ENCODE measurements around the gene MEIOSIN.
A peak's percentile ranks its signal among the peaks of the same experiment; 100 is the strongest.
"Not testable (repeated sequence)": the region's sequence is repeated elsewhere in the genome, so short reads cannot be mapped to it uniquely, and the experiment has no call there.

The MEIOSIN gene, protein sequence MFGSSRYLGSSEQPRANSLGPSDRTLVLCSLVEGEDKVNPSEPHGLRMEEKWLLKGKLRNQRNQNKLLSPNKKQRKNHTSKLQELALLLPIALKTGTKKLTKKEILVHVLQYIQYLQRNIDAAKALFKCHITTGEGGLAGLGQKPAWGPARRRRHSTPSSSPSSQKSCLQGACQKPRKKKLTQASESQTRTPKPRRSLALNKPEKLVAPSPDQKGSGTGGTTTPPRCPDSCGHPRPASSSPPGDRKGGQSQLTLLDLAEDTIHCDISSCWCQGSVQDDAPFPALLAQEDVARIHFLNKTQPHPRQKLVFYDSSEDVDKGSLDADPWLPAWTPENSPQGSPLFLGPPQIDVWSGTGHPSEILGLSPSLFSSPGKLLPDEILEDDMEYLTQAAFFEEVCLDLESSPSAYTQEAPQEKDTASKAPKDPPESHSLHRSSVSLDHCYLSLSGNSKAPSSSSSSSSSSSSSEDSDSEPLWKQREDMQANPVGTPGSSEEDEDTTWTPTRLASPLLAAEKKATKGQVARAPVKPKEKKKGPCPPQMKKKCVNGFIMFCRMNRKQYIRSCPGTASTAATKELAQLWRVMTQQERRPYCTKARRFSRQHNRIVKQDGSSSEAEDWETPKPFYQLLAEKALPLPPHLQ

DNA sequence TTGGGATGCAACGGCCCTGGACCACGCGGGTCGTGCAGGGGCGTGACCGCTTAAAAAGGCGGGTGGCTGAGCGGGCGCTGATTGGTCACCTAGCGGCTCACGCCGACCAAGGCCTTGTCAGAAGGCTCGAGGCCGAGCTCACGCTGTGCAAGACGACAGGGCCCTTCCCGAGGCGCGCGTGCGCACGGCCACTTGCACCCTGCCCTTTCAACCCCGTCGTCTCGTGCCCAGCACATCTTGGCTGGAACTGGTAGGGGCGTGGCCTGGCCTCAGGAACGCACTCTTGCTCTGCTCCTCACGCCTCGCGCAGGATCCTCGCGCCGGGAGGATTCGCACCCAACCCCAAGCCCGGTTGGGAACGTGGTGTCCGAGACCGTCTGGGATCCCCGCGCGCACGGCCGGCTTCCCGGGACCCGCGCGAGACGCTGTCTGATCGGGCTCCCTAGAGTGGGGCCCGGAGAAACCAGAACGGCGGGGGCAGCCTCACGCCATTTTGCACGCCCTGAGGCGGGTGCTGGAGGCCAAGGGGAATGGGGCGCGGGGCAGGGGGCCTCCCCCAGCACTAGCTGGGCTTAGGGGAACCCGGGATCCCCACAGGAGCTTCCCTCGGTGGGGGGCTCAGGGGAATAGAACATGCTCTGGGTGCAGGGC is at the start of gene MEIOSIN:
Gene MEIOSIN, plus strand, starts transcription at position 280 of the 651 bp plus-strand sequence. CDS start 1,938 bp downstream, outside the sequence.
- no peak for DNase-seq (ENCODE audit: low spot score)

DNA sequence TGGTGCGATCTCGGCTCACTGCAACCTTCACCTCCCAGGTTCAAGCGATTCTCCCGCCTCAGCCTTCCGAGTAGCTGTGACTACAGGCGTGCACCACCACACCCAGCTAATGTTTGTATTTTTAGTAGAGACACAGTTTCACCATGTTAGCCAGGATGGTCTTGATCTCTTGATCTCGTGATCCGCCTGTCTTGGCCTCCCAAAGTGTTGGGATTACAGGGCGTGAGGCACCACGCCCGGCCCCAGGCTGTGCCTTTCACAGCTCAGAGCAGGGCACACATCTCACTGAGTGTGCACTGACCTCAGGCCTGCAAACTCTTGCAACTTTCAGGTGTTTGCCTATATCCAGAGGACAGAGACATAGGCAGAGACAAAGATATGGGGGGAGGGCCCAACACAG is 48.2 kb upstream of the MEIOSIN start:
- not testable (repeated sequence) for DNase-seq (ENCODE audit: low spot score)

DNA sequence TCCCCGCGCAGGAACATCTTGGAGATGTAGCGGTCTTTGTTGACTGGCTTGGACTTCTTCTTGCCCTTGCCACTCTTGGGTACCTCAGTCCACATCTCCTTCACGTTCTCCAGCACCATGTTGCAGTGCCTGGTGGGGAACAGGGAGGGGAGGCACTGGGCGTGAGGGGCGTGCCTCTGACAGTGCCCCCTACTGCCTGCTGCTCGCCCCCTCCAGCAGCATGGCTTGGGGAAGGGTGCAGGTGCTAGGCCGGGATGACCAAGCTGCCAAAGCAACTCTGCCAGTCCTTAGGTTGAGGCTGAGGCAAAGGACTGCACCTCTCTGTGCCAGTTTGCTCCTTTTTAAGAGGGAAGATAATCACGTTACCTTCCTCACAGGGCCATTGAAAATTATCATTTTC is 45.6 kb upstream of the MEIOSIN start:
- DNase-seq (ENCODE audit: low spot score), result no peak

DNA sequence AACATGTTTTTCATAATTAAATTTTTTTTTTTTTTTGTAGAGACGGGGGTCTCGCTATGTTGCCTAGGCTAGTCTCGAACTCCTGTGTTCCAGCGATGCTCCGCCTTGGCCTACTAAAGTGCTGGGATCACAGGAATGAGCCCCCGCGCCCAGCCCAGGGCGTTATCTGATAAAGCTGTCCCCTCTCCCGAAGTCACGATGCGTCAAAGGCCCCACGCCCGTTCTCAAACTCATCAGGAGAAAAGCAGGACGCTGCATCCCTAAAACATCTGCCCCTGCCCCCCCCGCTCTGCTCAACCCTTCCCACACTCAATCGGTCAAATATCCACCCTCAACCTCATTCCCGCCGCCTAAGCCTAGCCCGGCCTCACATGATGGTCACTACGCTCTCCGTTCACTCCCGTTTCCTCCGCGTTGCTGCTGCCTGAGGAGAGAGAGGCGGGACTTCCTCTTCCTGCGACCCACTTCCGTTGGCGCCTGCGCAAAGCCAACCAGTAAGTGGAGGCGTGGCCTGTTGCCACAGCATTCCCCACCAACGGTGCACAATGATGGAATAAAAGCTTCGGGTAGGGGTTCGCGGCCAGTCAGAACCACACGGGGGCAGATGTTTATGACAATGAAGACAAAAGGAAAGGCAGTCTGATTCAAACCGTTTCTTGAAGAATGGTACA is 41.6 kb upstream of the MEIOSIN start, which contains the start of gene SNRPD2:
Gene SNRPD2, minus strand, starts transcription at position 438 of the 671 bp plus-strand sequence. Its CDS starts 65 bp downstream, at position 373.
- DNase-seq (ENCODE audit: low spot score), result peak; percentile 96

DNA sequence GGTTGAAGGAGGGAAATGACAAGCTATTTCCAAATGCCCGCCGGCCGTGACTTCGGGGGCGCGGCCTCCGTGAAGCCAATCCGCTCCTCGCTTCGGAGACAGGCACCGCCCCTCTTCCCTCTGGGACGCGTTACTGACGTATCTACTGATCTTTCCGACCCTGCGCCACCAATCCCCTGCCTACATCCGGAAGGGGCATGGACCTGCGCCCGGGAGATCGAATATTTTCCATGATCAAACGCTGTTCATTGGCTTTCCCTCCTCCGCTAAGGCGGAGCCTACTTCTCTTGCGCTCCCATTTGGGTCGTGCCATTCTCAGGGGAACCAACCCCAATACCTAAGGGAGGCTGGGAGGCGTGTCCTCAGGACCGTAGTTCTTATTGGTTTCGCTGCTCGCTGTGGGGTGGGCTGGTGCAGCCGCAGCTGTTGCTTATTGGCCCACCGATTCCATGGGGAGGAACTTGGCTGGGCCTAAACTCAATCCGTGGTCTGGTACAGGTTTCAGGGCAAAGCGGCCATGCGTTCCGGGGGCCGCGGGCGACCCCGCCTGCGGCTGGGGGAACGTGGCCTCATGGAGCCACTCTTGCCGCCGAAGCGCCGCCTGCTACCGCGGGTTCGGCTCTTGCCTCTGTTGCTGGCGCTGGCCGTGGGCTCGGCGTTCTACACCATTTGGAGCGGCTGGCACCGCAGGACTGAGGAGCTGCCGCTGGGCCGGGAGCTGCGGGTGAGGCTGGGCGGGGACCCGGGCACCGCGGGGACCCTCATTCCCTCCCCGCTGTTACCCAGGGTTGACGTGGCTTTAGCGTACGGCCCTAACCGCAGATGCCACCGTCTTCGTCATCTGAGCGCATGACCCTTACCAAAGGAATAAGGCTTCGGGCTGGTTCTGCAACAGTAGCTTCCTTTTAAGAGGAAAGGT is 40.8 kb upstream of the MEIOSIN start, which contains the start of gene QPCTL:
Gene QPCTL, plus strand, starts transcription at position 480 of the 919 bp plus-strand sequence. Its CDS starts 38 bp downstream, at position 518.
- DNase-seq (ENCODE audit: low spot score), result peak; percentile 100

DNA sequence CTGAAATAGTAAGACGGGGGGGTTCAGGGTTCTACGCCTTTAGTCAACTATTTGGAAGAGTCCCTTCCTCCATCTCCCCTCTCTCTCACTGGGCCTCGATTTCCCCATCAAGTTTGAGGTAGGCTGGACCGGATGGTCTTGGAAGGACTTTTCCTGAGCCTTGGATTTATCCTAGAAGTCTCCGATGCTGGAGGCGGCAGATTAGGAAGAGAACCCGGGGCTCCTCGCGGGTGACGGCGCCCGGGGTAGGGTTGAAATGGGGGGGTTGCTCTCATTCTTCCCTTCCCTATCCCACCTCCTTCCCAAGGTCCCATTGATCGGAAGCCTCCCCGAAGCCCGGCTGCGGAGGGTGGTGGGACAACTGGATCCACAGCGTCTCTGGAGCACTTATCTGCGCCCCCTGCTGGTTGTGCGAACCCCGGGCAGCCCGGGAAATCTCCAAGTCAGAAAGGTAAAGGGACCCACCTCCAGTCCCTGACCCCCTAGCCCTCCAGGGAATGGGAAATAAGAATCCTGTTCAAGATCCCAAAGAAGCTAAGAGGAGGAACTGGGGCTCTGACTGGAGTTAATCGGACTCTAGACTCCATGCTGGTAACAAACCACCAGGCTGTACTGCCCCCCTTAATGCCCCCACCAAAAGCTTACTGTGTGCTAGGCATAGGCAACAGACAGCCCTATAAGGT is 40.0 kb upstream of the MEIOSIN start:
- peak; percentile 74 for DNase-seq (ENCODE audit: low spot score)

DNA sequence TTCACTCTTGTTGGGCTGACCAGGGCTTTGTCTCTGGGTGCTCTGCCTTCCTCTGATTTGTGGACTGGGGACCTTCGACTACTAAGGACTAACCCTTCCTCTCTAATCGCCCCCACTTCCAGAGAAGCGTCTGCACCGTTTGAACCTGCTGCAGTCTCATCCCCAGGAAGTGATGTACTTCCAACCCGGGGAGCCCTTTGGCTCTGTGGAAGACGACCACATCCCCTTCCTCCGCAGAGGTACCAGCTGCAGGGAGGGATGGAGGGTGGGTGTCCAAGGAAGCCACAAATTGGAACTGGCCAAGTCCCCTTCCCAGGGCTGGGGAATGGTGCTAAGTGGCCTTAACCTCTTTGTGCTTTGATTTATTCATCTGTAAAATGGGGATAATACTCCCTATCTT is 31.6 kb upstream of the MEIOSIN start:
- no peak for DNase-seq (ENCODE audit: low spot score)

DNA sequence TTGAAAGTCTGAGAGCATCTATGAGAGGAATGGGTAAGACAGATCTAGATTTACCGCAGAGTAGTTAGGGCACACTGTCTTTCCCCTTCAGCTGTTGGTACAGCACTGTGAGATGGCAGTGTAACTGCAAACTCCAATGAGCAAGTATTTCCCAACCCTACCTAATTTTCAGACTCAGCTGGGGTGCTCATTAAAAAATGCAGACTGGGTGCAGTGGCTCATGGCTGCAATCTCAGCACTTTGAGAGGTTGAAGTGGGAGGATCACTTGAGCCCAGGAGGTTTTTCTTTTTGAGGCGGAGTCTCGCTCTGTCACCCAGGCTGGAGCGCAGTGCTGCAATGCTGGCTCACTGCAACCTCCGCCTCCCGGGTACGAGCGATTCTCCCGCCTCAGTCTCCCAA is 28.1 kb upstream of the MEIOSIN start:
- no peak for DNase-seq (ENCODE audit: low spot score)

DNA sequence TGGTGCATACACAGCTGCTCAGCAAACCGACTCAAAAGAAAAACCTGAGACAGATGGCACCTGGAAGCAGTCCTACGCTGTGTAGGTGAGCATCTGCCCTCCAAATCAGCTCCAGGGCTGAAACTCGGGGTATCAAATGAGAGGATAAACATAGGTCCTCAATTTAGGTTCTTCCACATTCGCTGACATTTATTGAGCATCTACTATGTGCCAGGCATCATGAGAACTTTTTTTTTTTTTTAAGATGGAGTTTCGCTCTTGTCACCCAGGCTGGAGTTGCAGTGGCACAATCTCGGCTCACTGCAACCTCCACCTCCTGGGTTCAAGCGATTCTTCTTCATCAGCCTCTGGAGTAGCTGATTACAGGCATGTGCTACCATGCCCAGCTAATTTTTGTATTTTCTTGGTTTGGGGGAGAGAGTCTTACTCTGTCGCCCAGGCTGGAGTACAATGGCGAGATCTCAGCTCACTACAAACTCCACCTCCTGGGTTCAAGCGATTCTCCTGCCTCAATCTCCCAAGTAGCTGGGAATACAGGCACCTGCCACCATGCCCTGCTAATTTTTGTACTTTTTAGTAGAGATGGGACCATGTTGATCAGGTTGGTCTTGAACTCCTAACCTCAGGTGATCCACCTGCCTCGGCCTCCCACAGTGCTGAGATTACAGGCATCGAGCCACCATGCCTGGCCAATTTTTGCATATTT is 27.4 kb upstream of the MEIOSIN start:
- DNase-seq (ENCODE audit: low spot score), result no peak

DNA sequence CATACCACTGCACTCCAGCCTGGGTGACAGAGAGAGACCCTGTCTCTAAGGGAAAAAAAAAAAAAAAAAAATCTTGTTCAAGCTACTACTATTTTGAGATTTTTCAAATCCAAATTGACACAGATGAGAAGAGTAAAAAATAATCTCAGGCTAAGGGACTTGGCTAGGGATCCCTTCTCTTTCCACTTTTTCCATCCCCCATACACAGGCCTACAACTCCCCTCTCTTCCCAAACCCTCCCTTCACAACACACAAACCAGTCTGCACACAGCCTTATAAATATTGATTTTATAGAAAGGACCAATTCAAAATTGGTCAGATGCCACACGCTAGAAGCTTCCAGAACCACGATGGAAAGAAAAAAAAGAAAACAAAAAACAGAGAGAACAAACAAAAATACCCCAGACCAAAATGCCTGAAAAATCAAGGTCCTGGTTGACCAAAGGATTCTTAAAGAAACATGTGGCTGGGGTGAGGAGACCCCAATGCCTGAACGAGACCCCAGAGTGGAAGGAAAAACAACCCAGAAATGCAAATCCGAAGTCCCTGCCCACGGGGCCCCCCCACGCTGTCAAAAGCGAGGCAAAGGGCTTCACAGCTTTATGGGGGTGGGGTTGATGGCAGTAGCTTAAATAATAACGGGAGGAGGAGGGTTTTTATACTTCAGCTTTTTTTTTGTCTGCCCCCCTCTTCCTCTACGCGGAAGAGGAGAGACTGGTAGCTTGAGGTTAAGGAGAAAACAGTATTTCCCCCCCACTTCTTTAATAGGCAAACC is 22.7 kb upstream of the MEIOSIN start:
- no peak for DNase-seq (ENCODE audit: low spot score)

DNA sequence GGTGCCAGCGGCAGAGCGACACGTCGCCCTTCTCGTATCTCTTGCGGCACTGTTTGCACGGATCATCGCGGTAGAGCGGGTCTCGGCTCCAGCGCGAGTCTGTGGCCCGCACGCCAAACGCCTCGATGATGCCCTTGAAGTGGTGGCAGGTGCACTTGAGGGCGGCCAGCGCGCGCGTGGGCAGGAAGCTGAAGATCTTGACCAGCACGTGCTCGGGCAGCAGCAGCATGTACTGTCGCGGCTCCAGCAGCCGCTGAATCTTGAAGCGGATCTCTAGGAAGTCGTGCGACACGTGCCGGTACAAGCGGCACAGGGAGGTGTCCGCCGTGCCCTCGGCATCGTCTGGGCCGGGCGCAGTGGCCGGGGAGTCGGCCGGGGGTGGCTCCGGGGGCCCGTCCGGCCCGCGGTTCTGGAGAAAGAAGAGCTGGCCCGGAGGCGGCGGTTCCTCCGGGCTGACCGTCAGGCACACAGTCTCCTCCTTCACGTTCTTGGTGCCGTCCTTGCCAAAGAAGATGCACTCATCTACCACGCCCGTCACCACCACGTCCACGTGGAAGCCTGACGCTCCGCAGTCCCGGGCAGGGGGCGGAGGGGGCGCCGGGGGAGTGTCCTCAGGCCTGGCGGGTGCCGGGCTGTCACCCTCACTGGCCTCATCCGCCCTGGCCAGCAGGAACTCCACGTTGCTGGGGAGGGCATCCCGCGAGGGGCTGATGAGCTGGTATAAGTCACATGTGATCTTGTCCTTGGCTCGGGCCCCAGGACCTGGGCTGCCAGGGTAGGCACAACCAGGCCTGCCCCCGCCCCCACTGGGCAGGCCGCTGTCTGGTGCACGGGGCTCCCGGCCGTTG is 21.2 kb upstream of the MEIOSIN start:
- no peak for DNase-seq (ENCODE audit: low spot score)

DNA sequence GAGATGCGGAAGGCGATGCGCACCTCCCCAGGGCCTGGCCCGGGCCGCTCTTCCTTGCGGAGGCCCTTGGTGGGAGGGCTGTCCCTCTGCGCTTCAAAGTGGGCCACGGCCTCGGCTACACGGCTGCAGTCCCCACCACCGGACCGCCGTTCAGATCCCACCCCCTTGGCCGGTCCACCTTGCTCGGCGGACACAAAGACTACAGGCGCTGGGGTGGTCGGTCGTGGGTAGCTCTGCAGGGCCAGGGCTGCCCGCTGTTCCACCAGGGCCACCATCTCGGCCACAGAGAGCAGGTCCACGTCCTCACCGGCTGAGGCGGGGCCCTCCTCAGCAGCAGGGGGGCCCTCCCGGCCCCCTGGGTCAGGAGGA is 20.6 kb upstream of the MEIOSIN start:
- no peak for DNase-seq (ENCODE audit: low spot score)

DNA sequence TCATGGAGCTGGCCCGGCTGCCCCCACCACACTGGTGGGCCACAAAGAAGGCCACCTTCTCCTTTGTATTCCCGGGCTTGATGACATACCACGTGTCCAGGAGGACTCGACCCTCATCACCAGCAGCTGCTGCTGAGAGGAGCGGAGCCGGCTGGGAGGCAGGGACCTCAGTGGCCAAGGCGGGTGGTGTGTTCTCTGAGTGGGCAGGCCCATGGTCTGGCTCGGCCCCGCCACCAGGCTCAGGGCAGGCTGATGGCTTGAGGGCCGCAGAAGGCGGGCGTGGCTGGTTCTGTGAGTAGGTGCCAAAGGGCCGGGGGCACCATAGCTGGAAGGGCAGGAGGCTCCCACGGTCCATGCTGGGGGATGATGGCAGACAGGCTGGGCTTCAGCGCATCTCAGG is 20.1 kb upstream of the MEIOSIN start:
- no peak for DNase-seq (ENCODE audit: low spot score)

DNA sequence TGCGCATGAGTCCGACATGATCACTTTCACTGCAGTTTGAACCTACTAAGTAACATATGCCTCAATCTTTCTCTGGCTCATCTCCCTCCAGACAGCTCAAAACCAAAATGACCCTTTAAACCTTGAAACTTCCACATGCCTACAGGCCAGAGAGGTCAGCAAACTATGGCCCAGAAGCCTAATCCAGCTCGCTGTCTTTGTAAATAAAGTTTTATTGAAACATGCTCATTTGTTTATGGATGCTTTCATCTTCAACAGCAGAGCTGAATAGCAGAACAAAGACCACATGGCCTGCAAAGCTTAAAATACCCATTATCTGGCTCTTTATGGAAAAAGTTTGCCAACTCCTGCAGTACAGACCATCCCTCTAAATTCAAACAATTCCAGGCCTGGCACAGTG is 18.1 kb upstream of the MEIOSIN start:
- no peak for DNase-seq (ENCODE audit: low spot score)

DNA sequence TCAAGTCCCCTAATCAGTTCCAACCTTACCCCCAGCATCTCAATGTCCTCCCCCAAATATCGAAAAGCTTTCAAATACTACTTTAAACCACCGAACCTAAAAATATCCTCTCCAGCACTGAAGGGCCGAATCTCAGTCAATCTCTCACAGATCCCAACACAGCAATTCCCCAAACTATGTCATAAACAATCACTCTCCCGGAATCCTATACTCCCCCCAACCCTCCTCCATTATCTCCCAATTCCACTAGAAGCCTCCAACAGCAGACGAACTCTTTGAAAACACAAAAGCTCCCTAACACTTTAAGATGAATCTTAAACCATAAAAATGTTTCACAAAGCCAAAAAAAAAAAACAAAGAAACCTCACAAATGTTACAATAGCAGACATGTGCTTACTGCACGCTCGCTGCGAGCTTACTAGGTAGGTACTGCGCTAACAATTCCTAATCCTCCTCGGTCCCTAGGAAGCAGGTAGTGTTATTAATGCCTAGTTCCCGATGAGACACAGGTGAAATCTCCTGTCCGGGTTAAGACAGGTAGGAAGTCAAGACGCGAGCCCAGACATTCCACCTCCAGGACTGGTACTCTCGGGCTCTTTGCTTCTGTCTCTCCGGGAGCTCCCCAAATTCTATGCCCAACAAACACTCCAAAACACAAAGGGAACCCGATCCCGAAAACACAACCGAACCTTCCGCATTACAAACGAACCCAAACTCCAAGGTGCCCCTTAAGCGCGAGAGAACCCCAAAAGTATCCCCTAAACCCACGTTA is 16.7 kb upstream of the MEIOSIN start:
- DNase-seq (ENCODE audit: low spot score), result peak; percentile 60

DNA sequence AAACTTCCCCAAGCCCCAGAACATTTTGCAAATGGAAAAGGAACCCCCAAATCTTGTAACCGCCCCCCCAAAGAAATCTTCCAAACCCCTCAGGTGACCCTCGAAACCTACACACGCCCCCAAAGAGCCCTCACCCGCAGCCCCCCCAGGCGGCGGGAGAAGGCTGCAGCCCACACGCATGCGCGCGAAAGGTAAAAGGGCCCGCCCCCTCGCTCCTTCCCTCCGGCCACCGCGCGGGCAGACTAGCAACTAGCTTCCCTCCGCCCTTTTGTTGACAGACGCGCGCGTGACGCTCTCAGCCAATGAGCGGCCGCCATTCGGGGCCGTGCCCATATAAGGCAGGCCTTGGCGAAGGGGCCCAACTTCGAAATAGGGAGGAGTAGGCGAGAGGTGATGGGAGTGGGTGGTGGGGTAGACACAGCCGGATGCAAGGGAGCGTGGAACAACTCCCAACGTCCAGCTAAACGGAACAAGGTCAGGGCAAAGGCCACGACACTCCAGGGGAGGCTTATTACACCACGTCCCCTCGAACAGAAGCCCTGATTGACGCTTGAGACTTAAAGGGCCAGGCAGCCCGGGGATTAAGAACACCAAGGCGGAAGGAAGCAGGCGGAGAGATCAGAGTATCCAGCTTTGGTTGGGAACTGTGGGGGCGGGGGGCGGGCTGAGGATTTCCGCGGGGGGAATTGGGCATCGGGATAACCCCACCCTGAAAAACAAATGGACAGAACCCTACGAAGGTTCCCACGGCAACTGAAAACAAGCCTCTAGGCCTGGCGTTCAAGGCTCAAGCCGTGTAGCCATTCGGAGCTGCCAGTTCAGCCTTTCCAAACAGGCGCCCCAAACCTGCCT is 15.9 kb upstream of the MEIOSIN start:
- DNase-seq (ENCODE audit: low spot score), result peak; percentile 99

All from kidney tubule cell (primary cell).